ENCODE data around the gene SALL1. TPM values are rescaled to one million over a fixed set of nuclear protein-coding genes. Genes with fewer than 3 reads are reported as not detected.

The SALL1 gene
- total RNA-seq, result 1 to 10 TPM; 3.6 to 8.4 (median 6.5) TPM
- polyA plus RNA-seq, result 0.45 TPM
- long read RNA-seq, donor 1, full-length matches to known transcripts, result 1 of 3 reads
- long read RNA-seq, donor 1, partial matches to known transcripts, result 2 of 3 reads
- long read RNA-seq, donor 1, other reads (novel, unspliced or antisense), result 0 of 3 reads
- long read RNA-seq, donor 2, partial matches to known transcripts, result 0 of 1 reads
- long read RNA-seq, donor 2, other reads (novel, unspliced or antisense), result 1 of 1 reads
- long read RNA-seq, donor 3, partial matches to known transcripts, result 7 of 8 reads
- long read RNA-seq, donor 3, other reads (novel, unspliced or antisense), result 1 of 8 reads
- long read RNA-seq, donor 4, partial matches to known transcripts, result 2 of 2 reads
- long read RNA-seq, donor 4, other reads (novel, unspliced or antisense), result 0 of 2 reads

DNA sequence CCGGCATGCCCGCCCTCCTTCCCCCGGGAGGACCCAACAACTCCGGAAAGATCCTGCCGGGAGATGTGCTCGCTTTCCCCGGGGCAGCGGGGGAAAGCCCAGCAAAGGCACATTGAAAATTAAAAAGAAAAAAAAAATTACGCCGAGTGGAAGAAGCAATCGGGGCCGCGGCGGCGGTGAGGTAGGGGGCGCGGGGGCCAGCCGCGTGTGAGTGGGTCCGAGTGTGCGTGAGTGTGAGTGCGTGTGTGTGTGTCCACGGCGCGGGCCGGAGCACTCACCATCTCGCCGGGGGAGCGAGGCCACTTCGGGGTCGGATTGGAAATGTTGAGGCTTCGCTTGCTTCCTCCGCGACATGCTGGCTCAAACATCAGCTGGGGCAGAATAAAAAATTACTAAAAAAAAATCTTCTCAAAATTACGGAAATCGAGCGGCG, at the start of gene SALL1:
Gene SALL1, minus strand, starts transcription at position 383 of the 433 bp plus-strand sequence. Its CDS starts 29 bp downstream, at position 354.
- Histone ChIP-seq H3K9me3 (ENCODE audit: control insufficient read depth, low read length) (no peaks in the 10 kb centered on the region), H3K27me3 (ENCODE audit: control insufficient read depth, insufficient read depth) (peaks cover 7% of the 10 kb centered on the region), H3K4me1 (ENCODE audit: control insufficient read depth, insufficient read depth, low read length) (peaks cover 2% of the 10 kb centered on the region), H3K27ac (ENCODE audit: low read length) (no peak within 1 kb of the TSS), H3K4me3 (ENCODE audit: low read length) (peak within 1 kb of the TSS; percentile 69)
- DNase-seq (peak in 1 of 3 donors; percentile 22), ATAC-seq (no peak)
- intact Hi-C loops (cut with DNase I), result no loop called here
- WGBS, result 1% methylated on average over 38 of the region's 38 CpGs

DNA sequence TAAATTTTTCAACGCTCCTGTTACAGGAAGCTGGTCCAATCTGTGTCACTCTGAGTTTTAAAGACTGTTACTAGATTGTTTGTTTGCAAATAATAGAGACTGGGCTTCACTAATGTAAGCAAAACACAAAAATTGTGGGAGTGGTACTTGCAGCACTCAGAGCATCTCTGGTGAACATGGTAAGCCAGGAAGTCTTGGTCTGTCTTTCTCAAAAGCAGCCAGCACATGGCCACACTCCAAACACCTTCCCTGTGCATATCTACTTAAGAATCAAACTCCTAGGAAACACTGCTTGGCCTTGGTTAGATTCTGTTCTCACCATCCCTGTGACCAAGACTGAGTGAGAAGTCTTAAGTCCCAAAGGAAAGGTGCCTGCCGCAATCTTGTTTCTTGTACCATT, 49.7 kb upstream of the SALL1 start:
- Histone ChIP-seq H3K4me1 (ENCODE audit: control insufficient read depth, insufficient read depth, low read length) (no peaks in the 10 kb centered on the region), H3K27me3 (ENCODE audit: control insufficient read depth, insufficient read depth) (no peaks in the 10 kb centered on the region), H3K4me3 (ENCODE audit: low read length) (no peak overlapping the region), H3K27ac (ENCODE audit: low read length) (no peak overlapping the region), H3K9me3 (ENCODE audit: control insufficient read depth, low read length) (no peaks in the 10 kb centered on the region)
- DNase-seq (no peak), ATAC-seq (no peak)
- WGBS, result 81% methylated on average over 2 of the region's 2 CpGs
- intact Hi-C loops (cut with DNase I), result no loop called here

GRCh38 chr16:51197953-51198748, 47.1 kb upstream of the SALL1 start:
- ATAC-seq (no peak), DNase-seq (no peak)
- no peaks in the 10 kb centered on the region for H3K27me3 ChIP-seq (ENCODE audit: control insufficient read depth, insufficient read depth)
- H3K4me1 ChIP-seq (ENCODE audit: control insufficient read depth, insufficient read depth, low read length), result no peaks in the 10 kb centered on the region
- no peak overlapping the region for H3K4me3 ChIP-seq (ENCODE audit: low read length)
- intact Hi-C loops (cut with DNase I), result no loop called here
- no peak overlapping the region for H3K27ac ChIP-seq (ENCODE audit: low read length)
- 73% methylated on average over 8 of the region's 8 CpGs for WGBS
- no peaks in the 10 kb centered on the region for H3K9me3 ChIP-seq (ENCODE audit: control insufficient read depth, low read length)

DNA sequence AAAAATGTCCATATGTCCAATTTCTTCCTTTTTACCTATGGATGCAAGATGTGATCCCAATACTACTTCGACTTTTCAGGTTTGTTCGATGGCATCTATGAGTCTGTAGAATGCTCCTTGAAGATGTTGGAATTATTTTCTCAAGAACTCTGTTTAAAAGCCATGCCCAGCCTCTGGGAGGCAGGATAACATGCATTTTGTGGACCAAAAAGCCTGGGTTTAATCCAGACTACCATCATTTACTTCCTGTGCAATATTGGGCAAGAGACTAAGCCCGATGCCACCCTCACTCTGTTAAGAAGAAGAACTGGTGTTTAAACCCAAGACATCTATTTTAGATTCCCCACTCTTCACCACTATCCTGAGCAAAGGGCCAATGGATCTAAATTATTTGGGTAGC, 42.8 kb upstream of the SALL1 start:
- no peaks in the 10 kb centered on the region for H3K27me3 ChIP-seq (ENCODE audit: control insufficient read depth, insufficient read depth)
- WGBS, result 90% methylated on average over 3 of the region's 3 CpGs
- no peaks in the 10 kb centered on the region for H3K4me1 ChIP-seq (ENCODE audit: control insufficient read depth, insufficient read depth, low read length)
- DNase-seq, result no peak
- no peak overlapping the region for H3K27ac ChIP-seq (ENCODE audit: low read length)
- ATAC-seq, result no peak
- no peaks in the 10 kb centered on the region for H3K9me3 ChIP-seq (ENCODE audit: control insufficient read depth, low read length)
- intact Hi-C loops (cut with DNase I), result no loop called here
- no peak overlapping the region for H3K4me3 ChIP-seq (ENCODE audit: low read length)

- ATAC-seq (no peak), DNase-seq (no peak)
- 23% methylated on average over 8 of the region's 8 CpGs for WGBS
- H3K9me3 ChIP-seq (ENCODE audit: control insufficient read depth, low read length), result no peaks in the 10 kb centered on the region
- no peaks in the 10 kb centered on the region for H3K4me1 ChIP-seq (ENCODE audit: control insufficient read depth, insufficient read depth, low read length)
- H3K4me3 ChIP-seq (ENCODE audit: low read length), result no peak overlapping the region
- no peak overlapping the region for H3K27ac ChIP-seq (ENCODE audit: low read length)
- intact Hi-C loops (cut with DNase I), result no loop called here
- no peaks in the 10 kb centered on the region for H3K27me3 ChIP-seq (ENCODE audit: control insufficient read depth, insufficient read depth)
Measured at GRCh38 chr16:51184702-51185433, 33.8 kb upstream of the SALL1 start.

DNA sequence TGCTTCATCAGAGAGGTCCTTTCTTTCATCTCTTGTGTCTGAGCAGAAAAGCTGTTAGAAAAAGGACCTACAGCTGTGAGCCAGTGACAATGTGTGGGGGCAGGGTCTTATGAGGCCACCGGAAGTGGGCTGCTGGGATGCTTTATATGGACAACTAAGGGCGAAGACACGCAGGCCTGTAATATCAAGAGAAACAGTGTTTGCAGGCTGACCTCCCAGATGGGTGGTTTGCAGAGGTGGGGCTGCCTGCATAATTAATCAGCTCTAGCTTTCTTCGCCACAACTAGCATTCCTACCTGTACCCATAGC, 30.4 kb upstream of the SALL1 start:
- Histone ChIP-seq H3K27me3 (ENCODE audit: control insufficient read depth, insufficient read depth) (no peaks in the 10 kb centered on the region), H3K4me3 (ENCODE audit: low read length) (no peak overlapping the region), H3K9me3 (ENCODE audit: control insufficient read depth, low read length) (no peaks in the 10 kb centered on the region), H3K27ac (ENCODE audit: low read length) (no peak overlapping the region), H3K4me1 (ENCODE audit: control insufficient read depth, insufficient read depth, low read length) (no peaks in the 10 kb centered on the region)
- intact Hi-C loops (cut with DNase I), result no loop called here
- no peak for DNase-seq
- 26% methylated on average over 4 of the region's 4 CpGs for WGBS
- no peak for ATAC-seq

GRCh38 chr16:51180719-51181502, 29.8 kb upstream of the SALL1 start:
- Histone ChIP-seq H3K27me3 (ENCODE audit: control insufficient read depth, insufficient read depth) (no peaks in the 10 kb centered on the region), H3K9me3 (ENCODE audit: control insufficient read depth, low read length) (no peaks in the 10 kb centered on the region), H3K4me1 (ENCODE audit: control insufficient read depth, insufficient read depth, low read length) (no peaks in the 10 kb centered on the region), H3K4me3 (ENCODE audit: low read length) (no peak overlapping the region), H3K27ac (ENCODE audit: low read length) (no peak overlapping the region)
- DNase-seq (no peak), ATAC-seq (no peak)
- intact Hi-C loops (cut with DNase I), result no loop called here
- 67% methylated on average over 4 of the region's 4 CpGs for WGBS

GRCh38 chr16:51175081-51175480, 24.0 kb upstream of the SALL1 start:
- no peak overlapping the region for H3K27ac ChIP-seq (ENCODE audit: low read length)
- 88% methylated on average over 3 of the region's 3 CpGs for WGBS
- no peak for DNase-seq
- H3K4me3 ChIP-seq (ENCODE audit: low read length), result no peak overlapping the region
- no peaks in the 10 kb centered on the region for H3K4me1 ChIP-seq (ENCODE audit: control insufficient read depth, insufficient read depth, low read length)
- ATAC-seq, result no peak
- H3K27me3 ChIP-seq (ENCODE audit: control insufficient read depth, insufficient read depth), result no peaks in the 10 kb centered on the region
- intact Hi-C loops (cut with DNase I), result no loop called here
- H3K9me3 ChIP-seq (ENCODE audit: control insufficient read depth, low read length), result no peaks in the 10 kb centered on the region

DNA sequence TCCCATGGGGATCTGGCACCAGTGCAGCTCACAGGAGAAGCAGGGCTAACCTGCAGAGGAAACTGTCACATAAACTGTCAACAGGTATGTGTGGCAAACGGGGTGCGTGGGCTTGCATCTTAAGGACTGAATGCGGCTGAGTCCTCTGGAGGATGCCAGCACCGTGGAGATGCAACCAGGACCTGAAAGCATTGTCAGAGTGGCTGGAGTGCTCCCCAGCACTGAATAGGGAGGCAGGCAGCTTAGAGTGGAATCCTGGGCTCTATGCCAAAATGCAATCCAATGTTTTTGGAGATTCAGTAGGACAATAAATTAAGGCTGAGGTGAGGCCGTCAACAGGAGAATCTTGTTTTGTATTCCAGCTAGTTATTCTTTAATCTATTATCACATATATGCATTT, 21.3 kb upstream of the SALL1 start:
- Histone ChIP-seq H3K27me3 (ENCODE audit: control insufficient read depth, insufficient read depth) (no peaks in the 10 kb centered on the region), H3K4me1 (ENCODE audit: control insufficient read depth, insufficient read depth, low read length) (no peaks in the 10 kb centered on the region), H3K27ac (ENCODE audit: low read length) (no peak overlapping the region), H3K4me3 (ENCODE audit: low read length) (no peak overlapping the region), H3K9me3 (ENCODE audit: control insufficient read depth, low read length) (no peaks in the 10 kb centered on the region)
- ATAC-seq (no peak), DNase-seq (no peak)
- 79% methylated on average over 5 of the region's 5 CpGs for WGBS
- intact Hi-C loops (cut with DNase I), result no loop called here

DNA sequence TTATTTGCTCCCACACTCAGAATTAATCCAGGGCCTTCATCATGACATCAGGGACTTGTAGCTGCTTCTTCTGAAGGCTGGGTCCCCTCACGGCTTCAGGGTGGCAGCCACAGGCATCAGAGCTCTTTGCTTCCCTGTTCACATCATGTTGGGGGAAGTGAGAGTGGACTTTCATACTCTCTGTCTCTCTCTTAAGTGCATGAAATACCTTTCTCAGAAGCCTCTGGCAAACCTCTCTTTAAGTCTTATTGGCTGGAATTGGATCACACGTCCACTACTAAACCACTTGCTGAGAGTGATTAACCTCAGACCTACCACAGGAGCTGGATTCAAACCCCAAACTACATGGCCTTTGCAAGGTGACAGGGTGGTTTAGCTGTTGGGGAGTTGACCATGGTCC, 17.7 kb upstream of the SALL1 start:
- H3K4me3 ChIP-seq (ENCODE audit: low read length), result no peak overlapping the region
- intact Hi-C loops (cut with DNase I), result no loop called here
- no peaks in the 10 kb centered on the region for H3K9me3 ChIP-seq (ENCODE audit: control insufficient read depth, low read length)
- no peak for ATAC-seq
- WGBS, result 71% methylated on average over 2 of the region's 2 CpGs
- no peaks in the 10 kb centered on the region for H3K4me1 ChIP-seq (ENCODE audit: control insufficient read depth, insufficient read depth, low read length)
- no peak for DNase-seq
- no peak overlapping the region for H3K27ac ChIP-seq (ENCODE audit: low read length)
- H3K27me3 ChIP-seq (ENCODE audit: control insufficient read depth, insufficient read depth), result no peaks in the 10 kb centered on the region
